HUDEP-2 (cell line): Measurements from ENCODE around the gene CD7.

Experiments used
- DNase-seq, 76 experiments: peaks; one replicate each; lab custom pipeline; 2025; ENCODE audit not compliant: unreplicated experiment in 76 of 76; lab: John Stamatoyannopoulos, UW

Gene CD7

DNA sequence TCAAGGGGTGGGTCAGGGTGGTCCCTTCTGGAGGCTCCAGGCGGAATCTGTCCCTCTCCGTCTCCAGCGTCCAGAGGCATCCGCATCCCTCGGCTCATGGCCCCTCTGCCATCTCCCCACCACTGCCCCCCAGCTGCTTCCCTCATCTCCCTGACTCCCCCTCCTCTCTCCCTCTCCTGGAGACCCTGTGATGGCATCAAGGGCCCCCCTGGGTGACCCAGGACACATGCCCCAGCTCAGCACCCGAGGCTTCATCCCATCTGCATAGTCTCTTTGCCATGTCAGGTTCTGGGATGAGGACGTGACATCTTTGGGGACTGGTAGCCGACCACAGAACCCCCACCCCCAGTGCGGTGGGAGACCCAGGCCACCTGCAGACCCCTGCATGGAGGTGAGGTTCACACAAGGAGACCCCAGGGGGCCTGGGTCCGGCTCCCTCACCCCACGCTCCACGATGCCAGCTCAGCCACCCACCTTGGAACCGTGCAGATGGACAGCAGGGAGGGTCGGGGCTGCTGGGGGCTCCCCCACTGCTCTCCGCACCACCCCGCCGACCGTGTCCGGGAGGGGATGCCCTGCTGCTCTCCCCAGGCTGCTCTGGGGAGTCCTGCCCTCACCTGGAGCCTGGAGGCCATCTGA is 12.4 kb upstream of the CD7 start:
- no peak for DNase-seq

GRCh38 chr17:82328994-82329507 is 11.6 kb upstream of the CD7 start:
- no peak for DNase-seq

DNA sequence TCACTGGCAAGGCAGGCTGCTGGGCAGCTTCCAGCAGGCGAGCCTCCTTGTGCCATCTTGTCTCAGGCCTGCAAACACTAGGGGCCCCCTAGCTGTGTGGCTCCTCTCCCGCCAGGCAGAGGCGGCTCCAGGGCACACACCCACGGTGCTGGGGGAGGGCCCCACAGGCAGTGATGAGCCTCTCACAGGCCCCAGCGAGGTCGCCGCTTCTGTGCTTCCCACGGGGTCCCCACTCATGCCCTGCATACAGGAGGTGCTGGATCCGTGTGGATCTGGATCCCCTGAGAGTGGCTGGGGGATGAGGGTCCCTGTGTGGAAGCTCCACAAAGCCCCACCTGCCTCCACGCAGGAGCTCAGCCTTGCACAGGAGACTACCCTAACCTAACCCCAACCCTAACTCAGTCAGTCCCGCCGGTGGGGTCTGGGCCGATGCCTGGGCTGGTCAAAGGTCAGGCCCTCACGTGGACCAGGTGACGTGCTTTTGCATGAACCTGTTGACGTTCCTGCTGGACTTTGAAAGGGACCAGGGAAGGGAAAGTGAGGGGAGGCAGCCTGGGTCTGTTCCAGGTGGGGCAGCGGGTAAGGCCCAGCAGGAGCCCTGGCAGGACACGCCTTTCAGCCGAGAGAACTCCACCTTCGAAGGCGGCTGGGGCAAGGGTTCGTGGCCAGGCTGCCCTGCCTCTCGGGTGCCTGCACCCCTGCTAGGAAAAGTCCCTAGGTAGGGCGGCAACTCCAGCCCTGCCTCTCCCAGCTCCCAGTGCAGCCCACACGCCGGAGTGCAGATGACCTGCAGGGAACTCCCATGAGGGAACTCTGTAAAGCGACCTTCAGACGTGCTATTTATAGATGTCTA is 11.0 kb upstream of the CD7 start:
- DNase-seq = peak in 31 of 76 experiments; percentile 4 to 62 (median 27)

DNA sequence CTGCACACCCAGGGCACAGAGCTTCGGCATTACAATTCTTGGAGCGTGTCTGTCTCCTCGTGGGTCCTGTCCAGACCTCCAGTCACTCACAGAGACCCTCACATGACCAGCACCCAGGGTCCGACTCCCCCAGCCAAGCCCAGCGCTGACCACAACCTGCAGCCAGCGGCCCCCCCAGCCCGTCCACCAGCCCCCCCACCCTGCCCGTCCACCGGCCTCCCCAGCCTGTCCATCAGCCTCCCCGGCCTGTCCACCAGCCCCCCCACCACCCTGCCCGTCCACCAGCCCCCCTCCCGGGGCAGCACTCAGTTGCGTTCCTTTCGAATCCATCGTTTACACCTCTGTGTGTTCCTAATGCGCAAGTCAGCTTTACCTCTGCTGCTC is 10.3 kb upstream of the CD7 start:
- no peak for DNase-seq

GRCh38 chr17:82327289-82327688 is 9.9 kb upstream of the CD7 start:
- DNase-seq = no peak

DNA sequence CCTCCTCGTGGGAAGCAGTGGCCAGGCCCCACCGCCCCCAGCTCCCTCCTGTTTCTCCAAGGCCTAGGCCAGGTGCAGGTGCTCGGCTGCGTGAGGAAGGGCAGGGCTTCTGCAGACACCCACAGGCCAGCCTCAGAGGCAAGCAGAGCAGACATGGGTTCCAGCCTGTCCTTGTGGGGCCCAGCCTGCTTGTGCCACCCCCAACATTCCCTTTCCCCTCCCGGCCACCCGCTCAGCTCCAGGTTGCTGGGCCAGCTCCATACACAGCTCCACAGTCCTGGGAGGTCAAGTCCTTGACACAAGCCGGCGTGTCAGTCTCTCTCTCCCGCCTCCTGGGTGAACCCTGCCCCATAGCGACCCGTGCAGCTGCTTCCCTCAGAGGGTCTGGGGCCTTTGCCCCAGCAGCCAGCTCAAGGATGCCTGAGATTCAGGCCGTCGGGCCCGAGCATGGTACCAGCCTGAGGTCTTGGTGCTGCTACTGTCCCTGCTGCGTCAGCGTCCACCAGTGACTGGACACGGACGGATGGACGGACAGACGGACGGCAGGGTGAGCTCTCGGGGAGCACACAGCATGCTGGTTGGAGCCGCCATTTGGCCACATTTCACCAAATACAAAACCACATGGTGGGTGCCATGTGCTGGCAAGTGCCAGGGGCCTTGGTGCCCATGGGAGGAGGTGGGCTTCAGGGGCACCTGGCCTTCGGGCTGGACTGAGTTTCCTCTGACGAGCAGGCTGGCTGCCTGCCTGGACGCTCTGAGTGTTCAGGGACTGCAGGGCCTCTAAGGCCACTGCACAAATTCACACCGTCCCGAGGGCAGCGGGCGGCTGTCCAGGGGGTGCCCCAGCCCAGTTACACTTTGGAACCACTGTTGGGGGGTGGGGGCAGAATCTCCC is 8.1 kb upstream of the CD7 start:
- no peak for DNase-seq

- peak in 1 of 76 experiments; percentile 14 for DNase-seq
Measured at GRCh38 chr17:82324566-82325285, 7.3 kb upstream of the CD7 start.

- peak in 4 of 76 experiments; percentile 17 to 57 (median 29) for DNase-seq
Measured at GRCh38 chr17:82323514-82324234, 6.3 kb upstream of the CD7 start.

GRCh38 chr17:82322526-82323453 is 5.4 kb upstream of the CD7 start:
- no peak for DNase-seq

DNA sequence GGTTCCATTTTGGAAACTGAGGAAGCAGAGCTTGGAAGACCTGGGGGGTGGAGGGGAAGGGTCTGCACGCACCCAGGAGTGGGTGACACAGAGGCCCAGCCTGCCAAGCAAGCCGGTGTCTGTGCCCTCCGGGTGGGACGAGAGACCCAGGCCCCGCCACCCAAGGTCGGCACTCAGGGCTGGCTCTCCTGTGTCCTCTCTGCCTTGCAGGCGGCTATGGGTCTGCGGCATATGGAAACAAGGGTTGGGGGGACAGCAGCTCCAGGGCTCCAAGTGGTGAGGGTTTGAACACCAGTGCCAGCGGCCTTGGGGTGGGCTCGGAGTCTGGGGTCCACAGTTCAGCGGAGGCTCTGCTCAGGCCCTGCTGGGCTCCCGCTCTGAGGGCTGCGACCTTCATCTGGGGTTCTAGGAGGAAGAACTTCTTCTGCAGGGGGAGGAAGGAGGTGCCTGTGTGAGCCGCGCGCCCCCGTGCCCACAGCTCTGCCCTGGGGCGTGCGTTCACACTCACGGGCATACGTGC is 4.6 kb upstream of the CD7 start:
- DNase-seq = no peak

DNA sequence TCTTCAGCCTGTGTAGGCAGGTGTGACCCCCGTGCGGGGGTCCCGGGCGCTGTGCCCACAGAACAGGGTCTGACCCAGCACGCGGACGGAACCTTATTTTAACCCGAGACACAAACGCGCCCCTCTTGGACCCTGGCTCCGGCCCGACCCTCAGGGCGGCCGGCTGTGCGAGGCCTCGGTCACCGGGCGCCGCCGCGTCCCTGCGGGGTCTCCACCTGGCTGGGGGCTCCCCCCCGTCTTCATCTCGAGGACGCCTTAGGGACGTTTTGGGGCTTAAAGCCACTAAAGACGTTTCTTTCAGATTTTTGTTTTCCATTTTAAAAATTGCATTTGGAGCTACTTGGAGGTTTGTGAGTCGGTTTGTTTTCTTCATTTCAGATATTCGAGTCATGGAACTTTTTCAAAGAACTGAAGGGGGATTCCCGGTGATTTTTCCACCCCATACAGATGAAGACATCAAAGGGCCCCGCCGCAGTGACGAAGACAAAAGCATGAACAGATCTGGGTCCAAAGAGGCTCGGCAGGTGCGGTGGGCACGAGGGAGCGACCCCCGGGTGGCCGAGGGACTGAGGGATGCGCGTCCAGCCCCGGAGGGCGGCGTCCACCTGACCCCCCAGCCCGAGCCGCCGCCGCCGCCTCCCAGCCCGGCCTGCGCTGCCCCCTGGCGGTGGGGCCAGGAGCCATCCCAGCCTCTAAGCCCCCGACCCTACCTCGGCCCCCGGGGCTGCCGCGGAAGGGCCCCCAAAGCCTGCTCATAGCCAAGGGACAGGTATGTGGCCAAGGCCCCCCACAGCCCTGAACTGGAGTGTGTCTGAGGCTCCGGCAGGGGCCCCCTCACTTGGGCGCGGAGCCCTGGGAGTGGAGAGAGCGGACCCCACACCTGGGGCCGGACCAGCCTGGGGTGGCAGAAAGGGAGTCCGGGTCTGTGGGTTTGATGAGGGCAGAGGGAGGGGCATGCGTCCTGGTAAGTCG is 3.8 kb upstream of the CD7 start:
- peak in 6 of 76 experiments; percentile 3 to 42 (median 16) for DNase-seq

- DNase-seq = no peak
Measured at GRCh38 chr17:82320140-82320840, 2.9 kb upstream of the CD7 start.

- no peak for DNase-seq
Measured at GRCh38 chr17:82319619-82320062, 2.2 kb upstream of the CD7 start.

GRCh38 chr17:82318772-82319606 is 1.6 kb upstream of the CD7 start:
- DNase-seq = no peak

- no peak for DNase-seq
Measured at GRCh38 chr17:82318169-82318498, 726 bp upstream of the CD7 start.
